Measurements from ENCODE around the gene TFEB.

Gene TFEB

DNA sequence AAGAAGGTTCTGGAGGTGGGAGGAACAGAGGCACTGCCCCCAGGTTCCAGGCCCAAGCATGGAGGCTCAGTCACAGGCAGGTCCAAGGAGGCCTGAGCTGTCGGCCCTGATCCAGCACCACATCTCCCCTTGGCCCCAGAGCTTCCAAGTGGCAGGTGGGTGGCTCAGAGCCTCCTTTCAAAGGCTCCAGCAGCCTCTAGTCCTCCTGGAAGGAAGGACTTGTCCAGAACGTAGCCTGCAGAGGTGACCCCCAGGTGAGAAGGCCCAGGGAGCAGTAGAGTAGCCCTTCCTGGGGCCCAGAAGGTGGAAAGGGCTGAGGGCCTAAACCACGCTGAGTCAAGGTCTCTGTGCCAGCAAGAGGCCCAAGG lies 7.7 kb downstream of the TFEB start:
- TF ChIP-seq, protein P1, sequence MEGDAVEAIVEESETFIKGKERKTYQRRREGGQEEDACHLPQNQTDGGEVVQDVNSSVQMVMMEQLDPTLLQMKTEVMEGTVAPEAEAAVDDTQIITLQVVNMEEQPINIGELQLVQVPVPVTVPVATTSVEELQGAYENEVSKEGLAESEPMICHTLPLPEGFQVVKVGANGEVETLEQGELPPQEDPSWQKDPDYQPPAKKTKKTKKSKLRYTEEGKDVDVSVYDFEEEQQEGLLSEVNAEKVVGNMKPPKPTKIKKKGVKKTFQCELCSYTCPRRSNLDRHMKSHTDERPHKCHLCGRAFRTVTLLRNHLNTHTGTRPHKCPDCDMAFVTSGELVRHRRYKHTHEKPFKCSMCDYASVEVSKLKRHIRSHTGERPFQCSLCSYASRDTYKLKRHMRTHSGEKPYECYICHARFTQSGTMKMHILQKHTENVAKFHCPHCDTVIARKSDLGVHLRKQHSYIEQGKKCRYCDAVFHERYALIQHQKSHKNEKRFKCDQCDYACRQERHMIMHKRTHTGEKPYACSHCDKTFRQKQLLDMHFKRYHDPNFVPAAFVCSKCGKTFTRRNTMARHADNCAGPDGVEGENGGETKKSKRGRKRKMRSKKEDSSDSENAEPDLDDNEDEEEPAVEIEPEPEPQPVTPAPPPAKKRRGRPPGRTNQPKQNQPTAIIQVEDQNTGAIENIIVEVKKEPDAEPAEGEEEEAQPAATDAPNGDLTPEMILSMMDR (IDR thresholded peaks at IDR 0.05): no peak

DNA sequence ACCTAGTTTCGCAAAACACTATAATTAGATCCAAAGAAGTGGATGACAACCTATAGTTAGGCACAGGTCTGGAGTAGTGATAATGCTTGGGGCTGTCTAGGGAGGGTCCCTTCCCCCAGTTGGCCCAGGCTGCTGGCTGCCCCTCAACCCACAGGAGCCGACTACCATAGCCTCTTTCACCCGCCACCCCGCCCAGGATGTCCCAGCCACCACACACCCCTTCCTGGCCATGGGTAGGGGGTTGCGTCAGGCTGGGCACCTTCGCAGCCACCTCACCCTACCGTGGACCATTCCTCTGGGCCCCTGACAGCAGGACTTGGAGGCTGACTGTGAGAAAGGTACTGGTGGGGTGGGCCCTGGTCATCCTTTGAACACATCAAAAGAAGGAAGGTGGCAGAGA lies 8.5 kb downstream of the TFEB start:
- TF ChIP-seq, protein P1 (IDR thresholded peaks at IDR 0.05): no peak

DNA sequence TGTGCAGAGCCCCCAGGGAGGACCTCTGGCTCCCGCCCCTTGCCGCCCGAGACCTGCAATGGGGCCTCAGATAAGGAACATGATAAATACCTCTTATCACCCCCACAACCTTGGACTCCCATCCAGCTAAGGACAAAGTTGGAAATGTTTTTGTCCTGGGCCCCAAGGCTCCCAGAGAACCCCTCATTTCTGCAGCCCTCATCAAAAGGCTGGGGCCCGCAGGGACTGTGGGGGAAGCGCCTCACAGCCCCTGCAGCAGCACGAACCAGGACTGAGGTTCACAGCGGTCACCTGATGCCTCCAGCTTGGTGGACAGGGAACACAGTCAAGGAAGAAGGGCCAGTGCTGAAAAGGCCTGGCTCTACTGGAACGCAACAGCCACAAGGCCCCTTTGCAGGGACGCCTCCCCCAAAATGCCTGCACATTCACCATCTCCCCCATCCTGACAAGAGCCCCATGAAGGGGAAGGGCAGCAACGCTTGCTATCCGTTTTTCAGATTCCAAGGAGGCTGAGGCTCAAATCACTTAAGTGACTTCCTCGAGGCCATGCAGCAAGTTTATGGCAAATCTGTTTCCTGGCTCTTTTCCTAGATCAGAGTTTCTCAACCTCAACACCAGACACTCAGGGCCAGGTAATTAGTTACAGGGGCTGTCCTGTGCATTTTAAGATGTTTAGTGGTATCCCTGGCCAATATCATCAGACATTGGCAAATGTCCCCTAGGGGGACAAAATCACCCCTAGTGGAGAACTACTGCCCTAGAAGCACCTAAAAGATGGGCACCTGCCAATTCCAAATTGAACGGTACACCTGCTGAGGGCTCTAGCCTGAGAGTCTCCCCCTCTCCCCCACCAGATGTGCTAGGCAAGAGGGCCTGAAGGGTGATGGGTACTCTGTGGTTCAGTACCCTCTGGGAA lies 10.6 kb downstream of the TFEB start:
- TF ChIP-seq, protein P1 (IDR thresholded peaks at IDR 0.05): no peak

DNA sequence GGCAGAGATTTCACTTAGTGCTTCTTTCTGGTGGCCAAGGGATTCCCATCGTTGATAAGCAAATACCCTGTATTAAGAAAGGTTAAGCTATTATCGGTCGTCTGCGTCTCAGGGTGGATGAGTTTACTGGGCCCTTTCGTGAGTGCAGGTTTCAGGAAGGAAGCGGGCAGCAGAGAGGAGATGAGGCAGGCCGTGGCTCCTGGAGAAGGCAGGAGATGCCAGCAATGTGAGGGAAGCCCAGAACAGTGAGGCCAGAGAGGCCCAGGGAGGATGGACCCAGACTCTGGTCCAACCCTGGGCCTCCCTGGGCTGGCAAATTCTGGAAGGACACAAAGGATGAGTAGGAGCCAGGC lies 11.2 kb downstream of the TFEB start:
- TF ChIP-seq, protein P1 (IDR thresholded peaks at IDR 0.05): no peak

DNA sequence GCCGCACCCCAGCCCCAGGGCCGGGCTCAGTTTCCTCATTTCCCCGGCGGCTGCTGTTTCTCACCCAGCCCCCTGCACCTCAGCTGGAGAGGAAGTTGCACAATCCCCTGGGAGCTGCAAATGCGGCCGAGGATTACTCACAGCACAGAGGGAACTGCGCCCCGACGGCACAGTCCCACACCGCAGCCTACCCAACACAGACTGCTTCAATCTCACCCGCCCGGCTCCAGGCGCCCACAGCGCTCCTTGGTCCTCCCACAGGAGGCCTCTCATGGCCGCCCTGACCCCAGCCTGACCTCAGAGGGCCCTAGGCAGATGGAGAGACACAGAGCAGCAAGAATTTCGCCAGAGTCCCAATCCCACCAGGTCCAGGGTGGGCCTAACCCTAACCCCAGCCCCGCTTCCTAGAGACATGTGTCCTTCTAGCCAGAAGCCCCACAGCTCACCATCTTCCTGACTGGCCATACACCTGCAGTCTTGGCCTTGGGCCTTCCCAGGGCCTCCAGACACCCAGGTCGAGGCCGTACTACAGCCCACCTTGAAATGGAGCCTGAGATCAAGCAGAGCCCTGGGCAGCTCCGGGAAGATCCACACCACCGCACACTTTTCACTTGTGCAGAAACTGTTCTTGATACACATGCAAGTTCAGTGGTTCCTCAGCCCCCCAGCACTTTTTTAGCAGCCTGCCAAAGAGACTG lies 11.7 kb downstream of the TFEB start:
- TF ChIP-seq, protein P1 (IDR thresholded peaks at IDR 0.05): no peak

DNA sequence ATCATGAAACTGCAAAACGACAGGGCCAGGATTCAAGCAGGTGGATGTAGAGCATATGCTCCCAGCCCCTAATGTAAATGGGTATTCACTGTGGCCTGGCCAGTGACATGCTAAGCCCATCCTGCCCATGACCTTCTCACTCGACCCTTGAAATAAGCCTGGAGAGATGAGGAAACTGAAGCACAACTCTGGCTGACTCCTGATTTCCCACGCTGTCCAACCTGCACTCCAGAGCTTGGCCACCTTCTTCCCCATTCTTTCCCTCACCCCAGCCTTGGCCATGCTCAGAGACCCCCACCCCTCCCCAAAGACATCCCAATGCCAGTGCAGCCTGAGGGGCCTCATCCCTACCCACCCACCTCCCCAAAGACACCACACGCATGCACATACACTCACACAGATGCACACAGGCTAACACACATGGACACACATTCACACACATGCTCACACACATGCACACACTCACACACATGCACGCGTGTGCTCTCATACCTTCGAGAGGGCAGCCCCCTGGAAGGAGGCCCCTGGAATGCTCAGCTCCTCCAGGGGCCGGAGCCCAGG lies 12.4 kb downstream of the TFEB start:
- TF ChIP-seq, protein P1 (IDR thresholded peaks at IDR 0.05): no peak

DNA sequence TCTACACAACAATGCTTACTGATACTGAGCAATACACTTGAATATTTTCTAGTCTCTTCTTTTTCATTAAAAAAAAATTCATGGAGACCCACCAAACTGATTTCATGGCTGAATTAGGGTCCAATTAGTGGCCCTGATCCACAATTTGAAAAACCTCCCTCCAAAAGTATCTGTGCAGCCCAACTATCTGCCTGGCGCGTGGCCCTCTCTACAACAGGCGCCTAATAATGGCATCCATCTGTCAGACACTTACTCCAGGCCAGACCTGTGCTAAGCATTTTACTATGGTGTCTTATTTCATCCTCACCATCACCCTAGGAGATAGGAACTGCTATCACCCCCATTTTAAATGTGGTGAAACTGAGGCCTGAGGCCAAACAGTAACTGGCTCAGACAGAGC lies 14.0 kb downstream of the TFEB start:
- TF ChIP-seq, protein P1 (IDR thresholded peaks at IDR 0.05): no peak

Data from LNCAP (cell line).